GM23338 (cell line): ENCODE measurements around the gene ERC1. TPM values are rescaled to one million over a fixed set of nuclear protein-coding genes. Genes with fewer than 3 reads are reported as not detected.

Experiments
- ATAC-seq: fragments of 200-7000 bp; cut with Tn5 transposase; 3 replicates; pipeline ENCODE4 v1.9.1; 2020
- DNase-seq: peaks from one replicate; pipeline ENCODE4 v3.0.0-alpha.2; 2015; ENCODE audit warnings: low spot score
- H2AFZ ChIP-seq: fragments of 200-600 bp; sonication (generic); 2 replicates; pipeline ENCODE4 v1.8.0; 2016; ENCODE audit warnings: antibody characterized with exemption, mild to moderate bottlenecking, moderate library complexity
- H3F3A ChIP-seq: fragments of 200-600 bp; sonication (generic); replicated peaks from 2 replicates; pipeline ENCODE4 v1.8.0; 2017; ENCODE audit warnings: antibody characterized with exemption, mixed run types, low read depth
- H3K27ac ChIP-seq: fragments of 200-600 bp; sonication (generic); 2 replicates; pipeline ENCODE4 v1.6.1; 2016; ENCODE audit warnings: low read depth
- H3K27me3 ChIP-seq: fragments of 200-600 bp; sonication (generic); 2 replicates; pipeline ENCODE4 v1.8.0; 2016; ENCODE audit warnings: mild to moderate bottlenecking, mixed run types, moderate library complexity; ENCODE audit not compliant: insufficient read depth
- H3K36me3 ChIP-seq: fragments of 200-600 bp; sonication (generic); 2 replicates; pipeline ENCODE4 v1.8.0; 2016; ENCODE audit warnings: mild to moderate bottlenecking; ENCODE audit not compliant: insufficient read depth
- H3K4me1 ChIP-seq: fragments of 200-600 bp; sonication (generic); 2 replicates; pipeline ENCODE4 v1.8.0; 2016; ENCODE audit warnings: mild to moderate bottlenecking, moderate library complexity; ENCODE audit not compliant: insufficient read depth
- H3K4me2 ChIP-seq: fragments of 200-600 bp; sonication (generic); 2 replicates; pipeline ENCODE4 v1.7.1; 2017; ENCODE audit warnings: mixed run types
- H3K4me3 ChIP-seq: fragments of 200-600 bp; sonication (generic); 2 replicates; pipeline ENCODE4 v1.6.1; 2016; ENCODE audit warnings: mixed run types
- H3K79me2 ChIP-seq: fragments of 200-600 bp; sonication (generic); replicated peaks from 2 replicates; pipeline ENCODE4 v1.8.0; 2017; ENCODE audit warnings: mild to moderate bottlenecking; ENCODE audit not compliant: insufficient read depth
- H3K9me2 ChIP-seq: fragments of 200-600 bp; sonication (generic); 2 replicates; pipeline ENCODE4 v1.8.0; 2017; ENCODE audit not compliant: insufficient read depth
- H4K20me1 ChIP-seq: fragments of 200-600 bp; sonication (generic); replicated peaks from 2 replicates; pipeline ENCODE4 v1.8.0; 2017; ENCODE audit warnings: mild to moderate bottlenecking; ENCODE audit not compliant: insufficient read depth
- H3K27ac Mint-ChIP-seq: 2 replicates; pipeline ENCODE4 v1.8.0; 2020; ENCODE audit warnings: inconsistent platforms, mild to moderate bottlenecking, moderate library complexity, mixed read lengths
- H3K27me3 Mint-ChIP-seq: 3 replicates; pipeline ENCODE4 v1.8.0; 2022; ENCODE audit warnings: low read depth, mild to moderate bottlenecking, moderate library complexity, mixed read lengths, inconsistent platforms; ENCODE audit not compliant: insufficient read depth, poor library complexity
- H3K36me3 Mint-ChIP-seq: 3 replicates; pipeline ENCODE4 v1.8.0; 2021; ENCODE audit warnings: low read depth, mild to moderate bottlenecking, inconsistent platforms, moderate library complexity, mixed read lengths
- H3K4me1 Mint-ChIP-seq: 3 replicates; pipeline ENCODE4 v1.8.0; 2020; ENCODE audit warnings: mild to moderate bottlenecking, inconsistent platforms, mixed read lengths
- H3K4me3 Mint-ChIP-seq: 3 replicates; pipeline ENCODE4 v1.8.0; 2021; ENCODE audit warnings: moderate library complexity, mild to moderate bottlenecking, inconsistent platforms, mixed read lengths
- H3K9me3 Mint-ChIP-seq: 3 replicates; pipeline ENCODE4 v1.8.0; 2020; ENCODE audit warnings: moderate library complexity, mild to moderate bottlenecking, inconsistent platforms, mixed read lengths
- EZH2 ChIP-seq: fragments of 200-600 bp; sonication (generic); IDR thresholded peaks from one replicate; pipeline ENCODE4 v1.8.0; 2017; ENCODE audit warnings: antibody characterized with exemption, mild to moderate bottlenecking, low read depth; ENCODE audit not compliant: unreplicated experiment
- JUNB ChIP-seq: IDR thresholded peaks from one replicate; pipeline ENCODE4 v1.6.1; 2016; ENCODE audit warnings: antibody characterized with exemption; ENCODE audit not compliant: unreplicated experiment
- NANOG ChIP-seq: IDR thresholded peaks from 2 replicates; pipeline ENCODE4 v1.6.1; 2016; ENCODE audit warnings: antibody characterized with exemption, borderline replicate concordance
- POLR2AphosphoS5 ChIP-seq: IDR thresholded peaks from 2 replicates; pipeline ENCODE4 v1.6.1; 2016; ENCODE audit warnings: antibody characterized with exemption, low read depth
- STAT1 ChIP-seq: IDR thresholded peaks from one replicate; pipeline ENCODE4 v1.6.1; 2016; ENCODE audit warnings: antibody characterized with exemption; ENCODE audit not compliant: unreplicated experiment
- ZNF114 ChIP-seq: fragments of 250-450 bp; sonication (Bioruptor Pico); IDR thresholded peaks from 2 replicates; pipeline ENCODE4 v1.5.0; 2020; ENCODE audit warnings: mild to moderate bottlenecking, moderate library complexity
- polyA plus RNA-seq: library from polyadenylated mRNA; unstranded; fragments of >200 nt; fragmentation: Nextera tagmentation; extraction: Ambion mirVana; gene quantifications from 2 replicates; pipeline ENCODE4 v1.2.1, GENCODE V29; 2016
- total RNA-seq: library from RNA; depleted of rRNA; stranded (reverse); fragments of >200 nt; shearing (Covaris generic); gene quantifications from 2 replicates; pipeline ENCODE4 v1.2.3, GENCODE V29; 2014
- TF ChIP-seq, protein P1 (sequence below), 2 experiments: fragments of 200-600 bp in 1 of 2; sonication (generic) in 1 of 2; conservative IDR thresholded peaks; 2 replicates each; pipeline versions ENCODE4 v1.5.1 to v1.6.1; 2016 to 2017; ENCODE audit warnings: antibody characterized with exemption in 2 of 2, low read depth in 2 of 2, mild to moderate bottlenecking in 2 of 2, moderate library complexity in 1 of 2
- TF ChIP-seq, protein P2 (sequence below): fragments of 250-450 bp; sonication (Bioruptor Pico); IDR thresholded peaks from 2 replicates; pipeline ENCODE4 v1.5.0; 2020; ENCODE audit warnings: mild to moderate bottlenecking, moderate library complexity
- TF ChIP-seq, protein P3 (sequence below): IDR thresholded peaks from 2 replicates; pipeline ENCODE4 v1.6.1; 2016; ENCODE audit warnings: antibody characterized with exemption
- TF ChIP-seq, protein P4 (sequence below): IDR thresholded peaks from one replicate; pipeline ENCODE4 v1.6.1; 2018; ENCODE audit warnings: antibody characterized with exemption; ENCODE audit not compliant: unreplicated experiment

ERC1 gene
- total and polyA plus RNA-seq, 2 experiments from 2014 or later, result 28.1 to 35.3 TPM

DNA sequence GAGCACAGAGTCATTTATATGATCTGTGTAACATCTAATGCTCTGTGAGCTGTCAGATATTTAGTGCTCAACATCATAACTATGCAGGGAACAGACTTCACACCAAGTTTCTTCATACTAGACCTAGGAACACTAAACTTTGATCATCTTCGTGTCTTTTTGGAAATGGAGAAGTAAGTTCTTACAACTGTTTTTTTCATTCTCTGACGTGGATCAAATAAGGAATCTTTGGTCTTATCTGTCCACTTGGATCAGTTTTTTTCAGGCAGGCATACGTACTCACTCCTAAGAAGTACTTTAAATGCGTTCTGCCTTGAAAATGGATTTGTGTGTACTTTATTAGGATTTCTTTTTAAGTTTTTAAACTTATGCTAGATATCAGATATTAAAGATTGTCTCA, 412.4 kb downstream of the ERC1 start:
- Mint-ChIP-seq H3K36me3 (no peaks in the 10 kb centered on the region), H3K4me1 (no peaks in the 10 kb centered on the region), H3K27ac (no peak overlapping the region), H3K4me3 (no peak overlapping the region), H3K9me3 (no peaks in the 10 kb centered on the region), H3K27me3 (peaks cover 2% of the 10 kb centered on the region)
- Histone ChIP-seq H3K4me1 (no peaks in the 10 kb centered on the region), H3K4me3 (no peak overlapping the region), H4K20me1 (no peaks in the 10 kb centered on the region), H3K27me3 (no peaks in the 10 kb centered on the region), H3F3A (no peaks in the 10 kb centered on the region), H3K36me3 (no peaks in the 10 kb centered on the region), H3K9me2 (no peaks in the 10 kb centered on the region), H3K4me2 (no peak overlapping the region), H2AFZ (no peak overlapping the region), H3K79me2 (no peaks in the 10 kb centered on the region), H3K27ac (no peak overlapping the region)
- TF ChIP-seq EZH2, result no peak
- no peak for ATAC-seq
- no peak for DNase-seq

DNA sequence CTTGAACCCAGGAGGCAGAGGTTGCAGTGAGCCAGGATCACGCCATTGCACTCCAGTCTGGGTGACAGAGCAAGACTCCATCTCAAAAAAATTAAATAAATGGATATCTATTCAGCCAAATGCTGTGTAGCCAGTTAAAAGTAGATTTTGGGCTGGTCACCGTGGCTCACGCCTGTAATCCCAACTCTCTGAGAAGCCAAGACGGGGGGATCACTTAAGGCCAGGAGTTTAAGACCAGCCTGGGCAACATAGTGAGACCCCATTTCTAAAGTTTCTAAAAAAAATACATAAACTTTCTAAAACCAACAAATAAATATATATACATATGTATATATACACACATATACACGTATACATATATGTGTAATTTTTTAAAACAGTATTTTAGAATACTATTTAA, 414.6 kb downstream of the ERC1 start:
- no peaks in the 10 kb centered on the region for H3K27me3 ChIP-seq
- no peak for ATAC-seq
- TF ChIP-seq, protein P1, sequence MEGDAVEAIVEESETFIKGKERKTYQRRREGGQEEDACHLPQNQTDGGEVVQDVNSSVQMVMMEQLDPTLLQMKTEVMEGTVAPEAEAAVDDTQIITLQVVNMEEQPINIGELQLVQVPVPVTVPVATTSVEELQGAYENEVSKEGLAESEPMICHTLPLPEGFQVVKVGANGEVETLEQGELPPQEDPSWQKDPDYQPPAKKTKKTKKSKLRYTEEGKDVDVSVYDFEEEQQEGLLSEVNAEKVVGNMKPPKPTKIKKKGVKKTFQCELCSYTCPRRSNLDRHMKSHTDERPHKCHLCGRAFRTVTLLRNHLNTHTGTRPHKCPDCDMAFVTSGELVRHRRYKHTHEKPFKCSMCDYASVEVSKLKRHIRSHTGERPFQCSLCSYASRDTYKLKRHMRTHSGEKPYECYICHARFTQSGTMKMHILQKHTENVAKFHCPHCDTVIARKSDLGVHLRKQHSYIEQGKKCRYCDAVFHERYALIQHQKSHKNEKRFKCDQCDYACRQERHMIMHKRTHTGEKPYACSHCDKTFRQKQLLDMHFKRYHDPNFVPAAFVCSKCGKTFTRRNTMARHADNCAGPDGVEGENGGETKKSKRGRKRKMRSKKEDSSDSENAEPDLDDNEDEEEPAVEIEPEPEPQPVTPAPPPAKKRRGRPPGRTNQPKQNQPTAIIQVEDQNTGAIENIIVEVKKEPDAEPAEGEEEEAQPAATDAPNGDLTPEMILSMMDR (conservative IDR thresholded peaks at IDR 0.05; ENCODE audit: low read depth in 2 of 2), result no peak
- TF ChIP-seq NANOG (no peak), STAT1 (no peak), JUNB (no peak), EZH2 (no peak), ZNF114 (CRISPR knock-in tag) (no peak), POLR2AphosphoS5 (no peak)
- TF ChIP-seq, protein P2, sequence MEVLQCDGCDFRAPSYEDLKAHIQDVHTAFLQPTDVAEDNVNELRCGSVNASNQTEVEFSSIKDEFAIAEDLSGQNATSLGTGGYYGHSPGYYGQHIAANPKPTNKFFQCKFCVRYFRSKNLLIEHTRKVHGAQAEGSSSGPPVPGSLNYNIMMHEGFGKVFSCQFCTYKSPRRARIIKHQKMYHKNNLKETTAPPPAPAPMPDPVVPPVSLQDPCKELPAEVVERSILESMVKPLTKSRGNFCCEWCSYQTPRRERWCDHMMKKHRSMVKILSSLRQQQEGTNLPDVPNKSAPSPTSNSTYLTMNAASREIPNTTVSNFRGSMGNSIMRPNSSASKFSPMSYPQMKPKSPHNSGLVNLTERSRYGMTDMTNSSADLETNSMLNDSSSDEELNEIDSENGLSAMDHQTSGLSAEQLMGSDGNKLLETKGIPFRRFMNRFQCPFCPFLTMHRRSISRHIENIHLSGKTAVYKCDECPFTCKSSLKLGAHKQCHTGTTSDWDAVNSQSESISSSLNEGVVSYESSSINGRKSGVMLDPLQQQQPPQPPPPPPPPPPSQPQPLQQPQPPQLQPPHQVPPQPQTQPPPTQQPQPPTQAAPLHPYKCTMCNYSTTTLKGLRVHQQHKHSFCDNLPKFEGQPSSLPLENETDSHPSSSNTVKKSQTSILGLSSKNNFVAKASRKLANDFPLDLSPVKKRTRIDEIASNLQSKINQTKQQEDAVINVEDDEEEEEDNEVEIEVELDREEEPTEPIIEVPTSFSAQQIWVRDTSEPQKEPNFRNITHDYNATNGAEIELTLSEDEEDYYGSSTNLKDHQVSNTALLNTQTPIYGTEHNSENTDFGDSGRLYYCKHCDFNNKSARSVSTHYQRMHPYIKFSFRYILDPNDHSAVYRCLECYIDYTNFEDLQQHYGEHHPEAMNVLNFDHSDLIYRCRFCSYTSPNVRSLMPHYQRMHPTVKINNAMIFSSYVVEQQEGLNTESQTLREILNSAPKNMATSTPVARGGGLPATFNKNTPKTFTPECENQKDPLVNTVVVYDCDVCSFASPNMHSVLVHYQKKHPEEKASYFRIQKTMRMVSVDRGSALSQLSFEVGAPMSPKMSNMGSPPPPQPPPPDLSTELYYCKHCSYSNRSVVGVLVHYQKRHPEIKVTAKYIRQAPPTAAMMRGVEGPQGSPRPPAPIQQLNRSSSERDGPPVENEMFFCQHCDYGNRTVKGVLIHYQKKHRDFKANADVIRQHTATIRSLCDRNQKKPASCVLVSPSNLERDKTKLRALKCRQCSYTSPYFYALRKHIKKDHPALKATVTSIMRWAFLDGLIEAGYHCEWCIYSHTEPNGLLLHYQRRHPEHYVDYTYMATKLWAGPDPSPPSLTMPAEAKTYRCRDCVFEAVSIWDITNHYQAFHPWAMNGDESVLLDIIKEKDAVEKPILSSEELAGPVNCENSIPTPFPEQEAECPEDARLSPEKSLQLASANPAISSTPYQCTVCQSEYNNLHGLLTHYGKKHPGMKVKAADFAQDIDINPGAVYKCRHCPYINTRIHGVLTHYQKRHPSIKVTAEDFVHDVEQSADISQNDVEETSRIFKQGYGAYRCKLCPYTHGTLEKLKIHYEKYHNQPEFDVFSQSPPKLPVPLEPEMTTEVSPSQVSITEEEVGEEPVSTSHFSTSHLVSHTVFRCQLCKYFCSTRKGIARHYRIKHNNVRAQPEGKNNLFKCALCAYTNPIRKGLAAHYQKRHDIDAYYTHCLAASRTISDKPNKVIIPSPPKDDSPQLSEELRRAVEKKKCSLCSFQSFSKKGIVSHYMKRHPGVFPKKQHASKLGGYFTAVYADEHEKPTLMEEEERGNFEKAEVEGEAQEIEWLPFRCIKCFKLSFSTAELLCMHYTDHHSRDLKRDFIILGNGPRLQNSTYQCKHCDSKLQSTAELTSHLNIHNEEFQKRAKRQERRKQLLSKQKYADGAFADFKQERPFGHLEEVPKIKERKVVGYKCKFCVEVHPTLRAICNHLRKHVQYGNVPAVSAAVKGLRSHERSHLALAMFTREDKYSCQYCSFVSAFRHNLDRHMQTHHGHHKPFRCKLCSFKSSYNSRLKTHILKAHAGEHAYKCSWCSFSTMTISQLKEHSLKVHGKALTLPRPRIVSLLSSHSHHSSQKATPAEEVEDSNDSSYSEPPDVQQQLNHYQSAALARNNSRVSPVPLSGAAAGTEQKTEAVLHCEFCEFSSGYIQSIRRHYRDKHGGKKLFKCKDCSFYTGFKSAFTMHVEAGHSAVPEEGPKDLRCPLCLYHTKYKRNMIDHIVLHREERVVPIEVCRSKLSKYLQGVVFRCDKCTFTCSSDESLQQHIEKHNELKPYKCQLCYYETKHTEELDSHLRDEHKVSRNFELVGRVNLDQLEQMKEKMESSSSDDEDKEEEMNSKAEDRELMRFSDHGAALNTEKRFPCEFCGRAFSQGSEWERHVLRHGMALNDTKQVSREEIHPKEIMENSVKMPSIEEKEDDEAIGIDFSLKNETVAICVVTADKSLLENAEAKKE, result no peak
- TF ChIP-seq, protein P3, sequence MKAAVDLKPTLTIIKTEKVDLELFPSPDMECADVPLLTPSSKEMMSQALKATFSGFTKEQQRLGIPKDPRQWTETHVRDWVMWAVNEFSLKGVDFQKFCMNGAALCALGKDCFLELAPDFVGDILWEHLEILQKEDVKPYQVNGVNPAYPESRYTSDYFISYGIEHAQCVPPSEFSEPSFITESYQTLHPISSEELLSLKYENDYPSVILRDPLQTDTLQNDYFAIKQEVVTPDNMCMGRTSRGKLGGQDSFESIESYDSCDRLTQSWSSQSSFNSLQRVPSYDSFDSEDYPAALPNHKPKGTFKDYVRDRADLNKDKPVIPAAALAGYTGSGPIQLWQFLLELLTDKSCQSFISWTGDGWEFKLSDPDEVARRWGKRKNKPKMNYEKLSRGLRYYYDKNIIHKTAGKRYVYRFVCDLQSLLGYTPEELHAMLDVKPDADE, result no peak
- TF ChIP-seq, protein P4, sequence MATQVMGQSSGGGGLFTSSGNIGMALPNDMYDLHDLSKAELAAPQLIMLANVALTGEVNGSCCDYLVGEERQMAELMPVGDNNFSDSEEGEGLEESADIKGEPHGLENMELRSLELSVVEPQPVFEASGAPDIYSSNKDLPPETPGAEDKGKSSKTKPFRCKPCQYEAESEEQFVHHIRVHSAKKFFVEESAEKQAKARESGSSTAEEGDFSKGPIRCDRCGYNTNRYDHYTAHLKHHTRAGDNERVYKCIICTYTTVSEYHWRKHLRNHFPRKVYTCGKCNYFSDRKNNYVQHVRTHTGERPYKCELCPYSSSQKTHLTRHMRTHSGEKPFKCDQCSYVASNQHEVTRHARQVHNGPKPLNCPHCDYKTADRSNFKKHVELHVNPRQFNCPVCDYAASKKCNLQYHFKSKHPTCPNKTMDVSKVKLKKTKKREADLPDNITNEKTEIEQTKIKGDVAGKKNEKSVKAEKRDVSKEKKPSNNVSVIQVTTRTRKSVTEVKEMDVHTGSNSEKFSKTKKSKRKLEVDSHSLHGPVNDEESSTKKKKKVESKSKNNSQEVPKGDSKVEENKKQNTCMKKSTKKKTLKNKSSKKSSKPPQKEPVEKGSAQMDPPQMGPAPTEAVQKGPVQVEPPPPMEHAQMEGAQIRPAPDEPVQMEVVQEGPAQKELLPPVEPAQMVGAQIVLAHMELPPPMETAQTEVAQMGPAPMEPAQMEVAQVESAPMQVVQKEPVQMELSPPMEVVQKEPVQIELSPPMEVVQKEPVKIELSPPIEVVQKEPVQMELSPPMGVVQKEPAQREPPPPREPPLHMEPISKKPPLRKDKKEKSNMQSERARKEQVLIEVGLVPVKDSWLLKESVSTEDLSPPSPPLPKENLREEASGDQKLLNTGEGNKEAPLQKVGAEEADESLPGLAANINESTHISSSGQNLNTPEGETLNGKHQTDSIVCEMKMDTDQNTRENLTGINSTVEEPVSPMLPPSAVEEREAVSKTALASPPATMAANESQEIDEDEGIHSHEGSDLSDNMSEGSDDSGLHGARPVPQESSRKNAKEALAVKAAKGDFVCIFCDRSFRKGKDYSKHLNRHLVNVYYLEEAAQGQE, result no peak

More for the DNA sequence above, 414.6 kb downstream of the ERC1 start:
- Mint-ChIP-seq H3K36me3 (no peaks in the 10 kb centered on the region), H3K4me3 (no peak overlapping the region), H3K27me3 (no peaks in the 10 kb centered on the region), H3K9me3 (no peaks in the 10 kb centered on the region), H3K27ac (no peak overlapping the region), H3K4me1 (no peaks in the 10 kb centered on the region)
- Histone ChIP-seq H4K20me1 (no peaks in the 10 kb centered on the region), H3K9me2 (no peaks in the 10 kb centered on the region), H3K4me2 (no peak overlapping the region), H3K4me1 (no peaks in the 10 kb centered on the region), H3K4me3 (no peak overlapping the region), H3K27ac (no peak overlapping the region), H3K79me2 (no peaks in the 10 kb centered on the region), H3K36me3 (no peaks in the 10 kb centered on the region), H2AFZ (no peak overlapping the region), H3F3A (no peaks in the 10 kb centered on the region)
- no peak for DNase-seq
